Peyer's patch (tissue), 4 donors: ENCODE measurements around the gene SUCLG1.

Experiments used
- POLR2A ChIP-seq, 2 donors: fragments of 450-650 bp; IDR thresholded peaks; one replicate each; pipeline ENCODE4 v1.5.1; 2017; ENCODE audit warnings: antibody characterized with exemption in 2 of 2, mild to moderate bottlenecking in 2 of 2, moderate library complexity in 2 of 2
- TF ChIP-seq, protein P1 (sequence below), 6 experiments: fragments of 450-650 bp in 4 of 6; fragments of 200-600 bp in 2 of 6; sonication (generic) in 1 of 6; IDR thresholded peaks; one replicate each; pipeline ENCODE4 v1.5.1; 2017 to 2019; ENCODE audit warnings: antibody characterized with exemption in 6 of 6, mild to moderate bottlenecking in 3 of 6, moderate library complexity in 1 of 6

DNA sequence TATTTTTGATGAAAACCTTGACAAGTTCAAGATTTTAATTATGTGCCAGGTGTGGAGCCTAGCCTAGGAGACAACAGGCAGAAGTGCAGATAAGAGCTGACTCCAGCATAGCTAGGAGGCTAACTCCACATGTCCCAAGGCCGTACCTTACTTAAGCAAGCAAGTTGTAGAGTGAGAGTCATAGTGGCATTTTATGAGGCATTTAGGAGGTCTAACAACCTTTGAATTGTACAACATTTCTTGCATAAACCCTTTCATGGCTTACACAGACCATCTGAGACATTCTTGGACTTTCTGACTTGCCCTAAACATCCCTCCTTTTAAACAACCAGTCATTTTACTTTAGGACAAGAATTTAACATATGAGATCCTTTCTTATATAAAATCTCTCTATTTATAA is 8.3 kb upstream of the SUCLG1 start:
- TF ChIP-seq, protein P1, sequence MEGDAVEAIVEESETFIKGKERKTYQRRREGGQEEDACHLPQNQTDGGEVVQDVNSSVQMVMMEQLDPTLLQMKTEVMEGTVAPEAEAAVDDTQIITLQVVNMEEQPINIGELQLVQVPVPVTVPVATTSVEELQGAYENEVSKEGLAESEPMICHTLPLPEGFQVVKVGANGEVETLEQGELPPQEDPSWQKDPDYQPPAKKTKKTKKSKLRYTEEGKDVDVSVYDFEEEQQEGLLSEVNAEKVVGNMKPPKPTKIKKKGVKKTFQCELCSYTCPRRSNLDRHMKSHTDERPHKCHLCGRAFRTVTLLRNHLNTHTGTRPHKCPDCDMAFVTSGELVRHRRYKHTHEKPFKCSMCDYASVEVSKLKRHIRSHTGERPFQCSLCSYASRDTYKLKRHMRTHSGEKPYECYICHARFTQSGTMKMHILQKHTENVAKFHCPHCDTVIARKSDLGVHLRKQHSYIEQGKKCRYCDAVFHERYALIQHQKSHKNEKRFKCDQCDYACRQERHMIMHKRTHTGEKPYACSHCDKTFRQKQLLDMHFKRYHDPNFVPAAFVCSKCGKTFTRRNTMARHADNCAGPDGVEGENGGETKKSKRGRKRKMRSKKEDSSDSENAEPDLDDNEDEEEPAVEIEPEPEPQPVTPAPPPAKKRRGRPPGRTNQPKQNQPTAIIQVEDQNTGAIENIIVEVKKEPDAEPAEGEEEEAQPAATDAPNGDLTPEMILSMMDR (IDR thresholded peaks at IDR 0.05) = no peak
- no peak for TF ChIP-seq POLR2A (IDR thresholded peaks at IDR 0.05)
